Colonic mucosa (tissue), 4 donors: Measurements from ENCODE around the gene CARTPT. TPM values are rescaled to one million over a fixed set of nuclear protein-coding genes. Genes with fewer than 3 reads are reported as not detected.

Experiments used
- DNase-seq: peaks from one replicate; pipeline ENCODE4 v3.0.0-alpha.2; 2020
- H3K27ac ChIP-seq: fragments of 200-600 bp; one replicate; pipeline ENCODE4 v1.8.0; 2021
- H3K27me3 ChIP-seq: fragments of 200-600 bp; one replicate; pipeline ENCODE4 v1.8.0; 2021
- H3K36me3 ChIP-seq: fragments of 200-600 bp; one replicate; pipeline ENCODE4 v1.8.0; 2021
- H3K4me1 ChIP-seq: fragments of 200-600 bp; one replicate; pipeline ENCODE4 v1.8.0; 2021; ENCODE audit warnings: mild to moderate bottlenecking
- H3K4me3 ChIP-seq: fragments of 200-600 bp; one replicate; pipeline ENCODE4 v1.8.0; 2021
- H3K9ac ChIP-seq, 2 donors: one replicate each; pipeline ENCODE4 v1.7.0; 2013; ENCODE audit warnings: control low read depth in 2 of 2, low read depth in 2 of 2, low read length in 2 of 2
- H3K9me3 ChIP-seq: fragments of 200-600 bp; one replicate; pipeline ENCODE4 v1.8.0; 2021
- CTCF ChIP-seq: fragments of 200-600 bp; IDR thresholded peaks from one replicate; pipeline ENCODE4 v1.8.0; 2022; ENCODE audit warnings: antibody characterized with exemption, mild to moderate bottlenecking
- intact Hi-C: fragments of 100-400 bp; cut with DNase I; formaldehyde crosslinking; loops from one replicate; pipeline ENCODE4 v1.14.1; 2022
- total RNA-seq, 2 donors: library from RNA; stranded (reverse); fragmentation: NEBNext Ultra II Directional in 1 of 2; extraction: Animal tissue kit (Norgen Biotek cat#: 25700) in 1 of 2; gene quantifications; one replicate each; pipeline ENCODE4 v1.2.1, GENCODE V29; 2021
- donor health status: healthy.
- donor health status: DM: no; HTN: no; CAD: no.
- donor health status: DM: no; HTN: no; CAD: no.

The CARTPT gene
- total RNA-seq, 2 donors from 2014 or later = 0.67 to 2.4 TPM

- no peak overlapping the region for H3K27ac ChIP-seq
- intact Hi-C loops = no loop called here
- H3K4me3 ChIP-seq = no peak overlapping the region
- H3K27me3 ChIP-seq = no peaks in the 10 kb centered on the region
- H3K36me3 ChIP-seq = no peaks in the 10 kb centered on the region
- TF ChIP-seq CTCF = no peak
- no peaks in the 10 kb centered on the region for H3K4me1 ChIP-seq
- no peak for DNase-seq
- no peak overlapping the region for H3K9ac ChIP-seq
- no peaks in the 10 kb centered on the region for H3K9me3 ChIP-seq
Observed at GRCh38 chr5:71706906-71707305, 12.2 kb upstream of the CARTPT start.

- no peak for DNase-seq
- Histone ChIP-seq H3K4me1 (no peaks in the 10 kb centered on the region), H3K9ac (no peak overlapping the region), H3K4me3 (no peak overlapping the region), H3K27ac (no peak overlapping the region), H3K27me3 (no peaks in the 10 kb centered on the region), H3K9me3 (no peaks in the 10 kb centered on the region), H3K36me3 (no peaks in the 10 kb centered on the region)
- intact Hi-C loops = no loop called here
- TF ChIP-seq CTCF = no peak
Observed at GRCh38 chr5:71711610-71712009, 7.5 kb upstream of the CARTPT start.

GRCh38 chr5:71714911-71715310, 4.2 kb upstream of the CARTPT start:
- no peak for DNase-seq
- intact Hi-C loops = no loop called here
- H3K4me3 ChIP-seq = no peak overlapping the region
- no peaks in the 10 kb centered on the region for H3K36me3 ChIP-seq
- H3K9ac ChIP-seq = no peak overlapping the region
- no peaks in the 10 kb centered on the region for H3K9me3 ChIP-seq
- TF ChIP-seq CTCF = no peak
- H3K4me1 ChIP-seq = no peaks in the 10 kb centered on the region
- H3K27ac ChIP-seq = no peak overlapping the region
- peaks cover 6% of the 10 kb centered on the region for H3K27me3 ChIP-seq

GRCh38 chr5:71727978-71728377, 8.9 kb downstream of the CARTPT start:
- Histone ChIP-seq H3K9me3 (no peaks in the 10 kb centered on the region), H3K27me3 (no peaks in the 10 kb centered on the region), H3K27ac (no peak overlapping the region), H3K36me3 (no peaks in the 10 kb centered on the region), H3K9ac (no peak overlapping the region), H3K4me1 (no peaks in the 10 kb centered on the region), H3K4me3 (no peak overlapping the region)
- intact Hi-C loops = no loop called here
- TF ChIP-seq CTCF = no peak
- DNase-seq = no peak

GRCh38 chr5:71731015-71731414, 11.9 kb downstream of the CARTPT start:
- DNase-seq = no peak
- Histone ChIP-seq H3K9ac (no peak overlapping the region), H3K36me3 (no peaks in the 10 kb centered on the region), H3K27ac (no peak overlapping the region), H3K27me3 (no peaks in the 10 kb centered on the region), H3K9me3 (no peaks in the 10 kb centered on the region), H3K4me3 (no peak overlapping the region), H3K4me1 (no peaks in the 10 kb centered on the region)
- intact Hi-C loops = no loop called here
- no peak for TF ChIP-seq CTCF

GRCh38 chr5:71732011-71732410, 12.9 kb downstream of the CARTPT start:
- intact Hi-C loops = no loop called here
- Histone ChIP-seq H3K9me3 (no peaks in the 10 kb centered on the region), H3K4me3 (no peak overlapping the region), H3K27me3 (no peaks in the 10 kb centered on the region), H3K4me1 (no peaks in the 10 kb centered on the region), H3K27ac (no peak overlapping the region), H3K36me3 (no peaks in the 10 kb centered on the region), H3K9ac (no peak overlapping the region)
- DNase-seq = no peak
- TF ChIP-seq CTCF = no peak
